ENCODE results near the gene HDAC9. TPM values are rescaled to one million over a fixed set of nuclear protein-coding genes. Genes with fewer than 3 reads are reported as not detected.

Gene HDAC9
- total RNA-seq, 4 donors from 2014 or later = 63.0 to 130 (median 107) TPM

GRCh38 chr7:18653381-18654155 lies 158.0 kb downstream of the HDAC9 start:
- intact Hi-C loops (cut with DNase I) = no loop called here
- no peak for DNase-seq (ENCODE audit: extremely low spot score)
- Histone ChIP-seq H3K36me3 (peaks cover 0 to 12% (median 8%) of the 10 kb centered on the region in 4 donors), H3K4me1 (no peaks in the 10 kb centered on the region), H3K27me3 (no peaks in the 10 kb centered on the region), H3K27ac (replicated peaks in 1 of 4) (no peak overlapping the region), H3K4me3 (no peak overlapping the region), H3K9me3 (no peaks in the 10 kb centered on the region)
- 72% methylated on average over 2 of the region's 2 CpGs for WGBS
- no peak for TF ChIP-seq POLR2AphosphoS5 (IDR thresholded peaks at IDR 0.05)
- no peak for TF ChIP-seq POLR2A (IDR thresholded peaks at IDR 0.05; ENCODE audit: low read depth)
- no peak for TF ChIP-seq EP300 (IDR thresholded peaks at IDR 0.05)
- no peak for TF ChIP-seq CTCF (IDR thresholded peaks at IDR 0.05)

- no peak for TF ChIP-seq EP300 (IDR thresholded peaks at IDR 0.05)
- no peak for TF ChIP-seq POLR2A (IDR thresholded peaks at IDR 0.05; ENCODE audit: low read depth)
- no peak for TF ChIP-seq POLR2AphosphoS5 (IDR thresholded peaks at IDR 0.05)
- intact Hi-C loops (cut with DNase I) = no loop called here
- Histone ChIP-seq H3K9me3 (no peaks in the 10 kb centered on the region), H3K4me3 (no peak overlapping the region), H3K27ac (replicated peaks in 1 of 4) (no peak overlapping the region), H3K36me3 (peaks cover 0 to 4% (median under 1%) of the 10 kb centered on the region in 4 donors), H3K4me1 (no peaks in the 10 kb centered on the region), H3K27me3 (no peaks in the 10 kb centered on the region)
- no peak for DNase-seq (ENCODE audit: extremely low spot score)
- WGBS = 86% methylated on average over 9 of the region's 9 CpGs
These were observed 159.2 kb downstream of the HDAC9 start for GRCh38 chr7:18654709-18655108.

- Histone ChIP-seq H3K27me3 (no peaks in the 10 kb centered on the region), H3K4me3 (no peak overlapping the region), H3K27ac (replicated peaks in 1 of 4) (no peak overlapping the region), H3K36me3 (peaks cover 0 to 1% (median 0%) of the 10 kb centered on the region in 4 donors), H3K9me3 (no peaks in the 10 kb centered on the region), H3K4me1 (no peaks in the 10 kb centered on the region)
- no peak for TF ChIP-seq POLR2AphosphoS5 (IDR thresholded peaks at IDR 0.05)
- TF ChIP-seq POLR2A (IDR thresholded peaks at IDR 0.05; ENCODE audit: low read depth) = no peak
- no peak for TF ChIP-seq CTCF (IDR thresholded peaks at IDR 0.05)
- no peak for TF ChIP-seq EP300 (IDR thresholded peaks at IDR 0.05)
- intact Hi-C loops (cut with DNase I) = no loop called here
- WGBS = 60% methylated on average over 3 of the region's 3 CpGs
- DNase-seq (ENCODE audit: extremely low spot score) = no peak
These were observed 160.0 kb downstream of the HDAC9 start for GRCh38 chr7:18655506-18655905.

GRCh38 chr7:18655912-18656311 lies 160.4 kb downstream of the HDAC9 start:
- intact Hi-C loops (cut with DNase I) = no loop called here
- 95% methylated on average over 1 of the region's 1 CpG for WGBS
- DNase-seq (ENCODE audit: extremely low spot score) = no peak
- no peak for TF ChIP-seq POLR2AphosphoS5 (IDR thresholded peaks at IDR 0.05)
- TF ChIP-seq POLR2A (IDR thresholded peaks at IDR 0.05; ENCODE audit: low read depth) = no peak
- TF ChIP-seq CTCF (IDR thresholded peaks at IDR 0.05) = no peak
- TF ChIP-seq EP300 (IDR thresholded peaks at IDR 0.05) = no peak
- Histone ChIP-seq H3K9me3 (no peaks in the 10 kb centered on the region), H3K4me1 (no peaks in the 10 kb centered on the region), H3K27me3 (no peaks in the 10 kb centered on the region), H3K27ac (replicated peaks in 1 of 4) (no peak overlapping the region), H3K36me3 (no peaks in the 10 kb centered on the region), H3K4me3 (no peak overlapping the region)

- Histone ChIP-seq H3K4me1 (no peaks in the 10 kb centered on the region), H3K9me3 (no peaks in the 10 kb centered on the region), H3K36me3 (no peaks in the 10 kb centered on the region), H3K27me3 (no peaks in the 10 kb centered on the region), H3K4me3 (no peak overlapping the region), H3K27ac (replicated peaks in 1 of 4) (no peak overlapping the region)
- no peak for TF ChIP-seq POLR2AphosphoS5 (IDR thresholded peaks at IDR 0.05)
- TF ChIP-seq POLR2A (IDR thresholded peaks at IDR 0.05; ENCODE audit: low read depth) = no peak
- TF ChIP-seq CTCF (IDR thresholded peaks at IDR 0.05) = no peak
- TF ChIP-seq EP300 (IDR thresholded peaks at IDR 0.05) = no peak
- DNase-seq (ENCODE audit: extremely low spot score) = no peak
- intact Hi-C loops (cut with DNase I) = no loop called here
These were observed 160.8 kb downstream of the HDAC9 start for GRCh38 chr7:18656362-18656761.
